GM18499 (cell line): Measurements from ENCODE around the gene TAC3.
"Not testable (repeated sequence)": the region's sequence is repeated elsewhere in the genome, so short reads cannot be mapped to it uniquely, and the experiment has no call there.

Source experiments
- ATAC-seq: cut with Tn5 transposase; IDR thresholded peaks from one replicate; pipeline ENCODE4 v1.9.1; 2021; ENCODE audit warnings: moderate number of reproducible peaks; ENCODE audit not compliant: insufficient read depth, unreplicated experiment

Gene TAC3

DNA sequence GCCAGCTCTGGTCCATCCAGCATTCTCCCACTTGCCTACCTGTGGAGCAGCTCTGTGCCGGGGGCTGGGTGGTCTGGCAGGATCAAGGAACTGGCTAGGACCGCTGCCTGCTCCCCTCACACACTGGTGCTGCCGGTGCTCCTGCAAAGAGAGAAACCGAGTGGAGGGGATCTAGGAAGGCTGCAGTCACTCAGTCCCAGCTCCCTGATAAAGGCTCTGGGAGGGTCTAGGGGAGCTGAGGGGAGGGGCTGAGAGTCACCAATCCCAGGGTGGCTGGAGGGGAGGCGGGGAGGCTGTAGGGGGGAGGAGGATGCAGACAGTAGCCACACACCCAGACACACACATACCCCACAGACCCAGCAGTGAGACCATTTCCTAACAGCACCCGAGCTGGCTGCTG, at the start of gene TAC3:
TAC3 (minus strand) TSS at position 182 of the 400 bp plus-strand sequence. CDS start 732 bp downstream, outside the sequence.
- no peak for ATAC-seq

DNA sequence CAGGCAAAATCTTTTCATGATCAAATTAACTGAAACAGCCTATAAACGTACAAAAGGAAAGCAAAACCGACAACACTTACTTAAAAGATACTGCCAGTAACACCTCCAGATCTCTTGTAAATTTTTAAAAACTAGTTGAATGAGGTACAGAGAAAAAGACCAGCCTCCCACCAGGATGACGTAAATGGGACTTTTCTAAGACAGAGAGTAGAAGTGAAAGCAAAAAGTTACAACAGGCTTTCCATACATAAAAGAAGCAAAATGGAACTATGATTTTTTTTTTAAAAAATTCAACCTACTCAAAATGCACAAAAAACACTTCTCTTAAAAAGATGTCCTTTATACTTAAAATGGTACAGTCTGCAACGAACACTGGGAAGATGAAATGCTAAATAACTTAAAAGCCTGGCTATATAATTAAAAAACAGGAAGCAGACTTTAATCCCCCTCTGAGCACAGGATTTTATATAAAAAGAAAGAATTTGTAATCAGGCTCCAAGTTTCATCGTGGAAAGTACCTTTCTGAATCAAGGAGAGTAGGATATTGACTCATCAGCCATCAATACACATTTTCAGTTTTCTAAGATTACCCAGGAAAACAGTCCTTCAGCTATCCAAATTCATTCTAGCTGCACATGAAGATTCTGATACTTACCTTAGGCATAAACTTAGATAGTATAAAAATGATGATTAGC, 47.8 kb upstream of the TAC3 start:
- ATAC-seq: no peak

DNA sequence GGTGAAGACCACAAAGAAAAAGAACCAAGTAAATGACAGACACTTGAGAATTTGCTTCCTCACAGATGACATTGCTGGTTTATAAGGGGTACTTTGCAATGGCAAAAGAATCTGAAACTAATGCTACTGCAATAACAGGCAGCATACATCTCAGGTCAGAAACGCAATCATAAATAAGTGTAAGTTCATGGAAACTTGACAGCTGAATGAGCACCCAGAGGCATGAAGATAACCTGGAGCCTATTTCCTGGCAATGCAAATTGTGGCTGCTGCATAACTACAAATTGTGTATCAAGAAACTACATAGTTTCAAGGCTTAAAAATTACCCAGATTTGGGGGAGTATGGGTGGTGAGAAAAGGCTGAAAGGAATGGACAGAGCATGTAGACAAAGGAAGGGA, 42.1 kb upstream of the TAC3 start:
- no peak for ATAC-seq

DNA sequence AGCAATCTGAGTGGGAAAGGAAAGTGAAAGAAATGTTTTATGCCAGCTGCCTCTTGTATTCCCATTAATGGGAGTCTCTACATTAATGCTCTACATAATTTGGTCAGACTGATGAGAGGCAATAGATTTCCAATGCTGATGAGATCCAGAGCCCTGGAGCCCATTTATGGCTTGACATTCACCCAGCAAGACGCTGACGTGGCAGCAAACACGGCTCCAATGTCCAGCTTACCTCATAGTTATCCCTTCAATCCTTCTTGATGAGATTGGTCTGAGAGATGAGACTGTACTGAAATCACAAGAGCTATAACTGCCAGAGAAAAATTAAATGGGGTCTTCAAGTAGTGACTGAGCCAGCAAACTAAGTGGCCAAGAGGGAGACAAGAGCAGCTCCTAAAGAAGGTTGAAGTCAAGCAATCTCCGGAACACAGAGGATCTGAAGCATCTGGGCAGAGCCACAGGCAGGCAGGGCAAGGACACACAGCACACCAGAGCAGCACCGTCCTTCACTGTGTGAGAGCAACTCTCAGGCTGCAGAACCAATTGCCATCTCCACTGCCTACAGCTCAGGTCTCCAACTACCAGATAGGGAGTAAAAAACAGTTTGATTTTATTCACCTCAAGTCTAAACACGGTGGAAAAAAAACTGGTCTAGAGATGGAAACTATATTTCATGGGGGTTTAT, 40.9 kb upstream of the TAC3 start:
- ATAC-seq: no peak

DNA sequence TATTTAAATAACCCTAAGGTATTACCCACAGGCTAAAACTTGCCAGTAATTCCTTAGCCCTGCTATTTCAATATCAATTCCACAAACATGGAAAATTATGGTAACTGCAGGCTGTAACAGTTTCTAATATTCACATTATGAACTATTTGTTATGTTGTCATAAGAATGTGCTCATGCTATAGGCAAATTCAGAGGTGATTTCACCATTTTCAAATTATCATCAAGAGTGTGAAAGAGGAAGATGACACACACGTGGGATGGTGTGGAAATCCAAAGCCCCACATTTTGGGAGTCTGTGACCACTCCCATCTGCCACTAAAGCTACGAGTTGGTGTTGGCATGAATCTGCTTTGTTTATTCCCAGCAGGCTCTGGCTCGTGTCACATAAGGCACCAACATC, 39.5 kb upstream of the TAC3 start:
- ATAC-seq: no peak

DNA sequence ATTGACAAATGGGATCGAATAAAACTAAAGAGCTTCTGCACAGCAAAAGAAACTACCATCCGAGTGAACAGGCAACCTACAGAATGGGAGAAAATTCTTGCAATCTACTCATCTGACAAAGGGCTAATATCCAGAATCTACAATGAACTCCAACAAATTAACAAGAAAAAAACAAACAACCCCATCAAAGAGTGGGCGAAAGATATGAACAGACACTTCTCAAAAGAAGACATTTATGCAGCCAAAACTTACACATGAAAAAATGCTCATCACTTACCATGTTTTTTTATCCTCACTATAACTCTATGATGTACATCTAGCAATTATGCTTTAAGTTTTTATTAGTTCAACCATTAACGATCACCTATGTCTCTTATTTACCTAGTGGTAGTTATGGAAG, 37.6 kb upstream of the TAC3 start:
- ATAC-seq: not testable (repeated sequence)

DNA sequence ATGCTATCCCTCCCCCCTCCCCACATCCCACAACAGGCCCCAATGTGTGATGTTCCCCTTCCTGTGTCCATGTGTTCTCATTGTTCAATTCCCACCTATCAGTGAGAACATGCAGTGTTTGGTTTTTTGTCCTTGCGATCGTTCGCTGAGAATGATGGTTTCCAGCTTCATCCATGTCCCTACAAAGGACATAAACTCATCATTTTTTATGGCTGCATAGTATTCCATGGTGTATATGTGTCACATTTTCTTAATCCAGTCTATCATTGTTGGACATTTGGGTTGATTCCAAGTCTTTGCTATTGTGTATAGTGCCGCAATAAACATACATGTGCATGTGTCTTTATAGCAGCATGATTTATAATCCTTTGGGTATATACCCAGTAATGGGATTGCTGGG, 36.8 kb upstream of the TAC3 start:
- ATAC-seq: not testable (repeated sequence)

DNA sequence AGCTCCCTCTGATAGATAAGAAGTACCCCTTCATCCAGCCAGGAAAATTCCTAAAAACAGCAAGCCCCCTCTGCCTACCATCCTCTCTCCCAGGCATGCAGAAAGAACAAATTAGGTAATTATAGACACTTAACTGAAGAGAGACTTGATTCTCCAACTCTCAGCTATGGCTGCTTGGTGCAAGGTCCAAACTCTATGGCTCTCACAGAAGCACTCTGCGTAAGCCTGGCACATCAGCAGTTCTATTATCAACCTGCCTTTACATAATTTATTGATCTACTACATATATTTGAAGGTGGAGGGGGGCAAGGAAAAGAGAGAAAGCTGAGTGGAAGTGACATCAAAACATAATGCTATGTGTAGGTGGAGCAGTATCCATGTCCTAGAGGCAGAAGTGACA, 34.7 kb upstream of the TAC3 start:
- ATAC-seq: no peak

DNA sequence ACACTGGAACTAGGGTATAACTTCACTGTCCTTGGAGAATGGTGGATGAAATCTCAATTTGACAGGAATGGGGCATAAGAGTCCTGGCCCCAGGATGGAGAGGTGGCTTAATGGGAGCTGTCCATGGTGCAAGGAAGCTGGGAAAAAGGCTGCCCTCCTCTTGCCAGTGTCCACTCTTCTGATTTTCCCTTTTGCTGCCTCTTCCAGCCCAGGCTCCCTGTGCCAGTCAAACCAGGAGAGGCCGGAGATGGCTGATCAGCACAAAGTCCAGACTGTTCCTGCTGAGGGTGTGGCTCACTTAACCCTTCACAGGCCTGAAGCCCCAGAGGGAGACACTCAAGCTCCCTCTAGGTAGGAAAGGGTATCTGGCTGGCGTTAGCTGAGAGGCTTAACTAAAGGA, 33.6 kb upstream of the TAC3 start, which contains the start of gene MYO1A:
MYO1A (minus strand) TSS at position 240 of the 400 bp plus-strand sequence. CDS start 1,806 bp downstream, outside the sequence.
- ATAC-seq: no peak

DNA sequence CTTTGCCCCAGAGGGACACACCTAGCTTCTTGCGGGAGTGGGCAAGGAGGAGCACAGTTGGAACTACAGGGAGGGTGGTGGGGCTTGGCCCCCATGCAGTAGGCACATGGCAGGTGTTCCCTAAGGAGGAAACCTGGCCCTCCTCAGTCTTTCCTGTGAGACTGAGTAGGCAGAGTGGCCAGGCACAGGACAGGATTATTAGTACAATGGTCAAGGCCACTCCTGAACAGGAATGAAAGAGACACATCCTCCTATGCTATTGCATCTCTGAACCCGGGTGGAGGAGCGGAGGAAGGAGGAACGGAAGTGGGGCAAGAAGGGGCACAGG, 32.8 kb upstream of the TAC3 start:
- no peak for ATAC-seq

DNA sequence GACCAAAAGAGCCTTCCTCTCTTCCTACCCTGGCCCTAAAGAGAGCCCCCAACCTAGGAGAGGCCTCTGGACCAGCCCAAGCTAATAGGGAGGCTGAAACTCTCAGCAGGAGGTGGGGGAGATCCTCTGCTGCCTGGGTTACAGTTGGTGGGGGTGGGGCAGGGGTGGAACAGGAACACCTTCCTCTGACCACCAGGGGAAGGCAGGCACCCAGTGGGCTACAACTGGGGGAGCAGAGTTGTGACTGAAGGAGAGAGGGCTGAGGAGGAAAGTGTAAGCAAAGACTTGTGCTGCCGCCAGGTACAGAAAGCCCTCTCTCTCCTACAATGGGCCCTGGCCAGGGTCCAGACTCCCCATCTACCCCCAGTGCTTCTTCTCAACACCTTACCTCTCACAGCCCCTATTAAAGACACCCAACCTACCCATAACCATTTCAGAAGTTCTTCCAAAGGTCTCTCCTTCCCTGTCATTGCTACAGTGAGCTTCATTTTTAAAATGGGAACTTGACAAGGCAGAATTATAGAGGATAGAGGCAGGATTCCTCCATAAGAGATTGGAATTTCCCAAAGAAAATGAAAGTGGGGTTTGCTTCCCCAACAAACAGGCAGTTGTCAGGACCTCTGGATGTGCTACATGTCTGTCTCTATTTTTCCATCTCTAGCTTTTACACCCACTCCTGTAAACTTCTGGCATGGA, 32.2 kb upstream of the TAC3 start:
- ATAC-seq: no peak

DNA sequence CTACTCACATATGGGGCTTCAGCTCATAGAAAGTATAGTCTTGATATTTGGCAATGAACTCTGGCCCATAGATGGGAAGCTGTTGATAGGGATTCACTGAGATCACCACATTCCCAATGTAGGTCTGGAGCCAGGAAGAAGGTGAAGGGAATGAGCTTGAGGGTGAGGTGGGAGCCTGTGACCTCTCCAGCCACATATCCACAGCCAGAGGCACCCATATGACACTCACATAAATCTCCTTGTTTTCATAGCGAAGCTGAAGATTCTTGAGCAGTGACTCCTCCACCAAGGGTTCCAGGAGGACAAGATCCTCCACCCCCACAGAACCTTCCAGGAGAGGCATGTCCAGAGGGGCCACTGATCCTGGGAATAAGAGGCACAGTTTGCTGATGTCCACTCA, 31.7 kb upstream of the TAC3 start:
- ATAC-seq: no peak

DNA sequence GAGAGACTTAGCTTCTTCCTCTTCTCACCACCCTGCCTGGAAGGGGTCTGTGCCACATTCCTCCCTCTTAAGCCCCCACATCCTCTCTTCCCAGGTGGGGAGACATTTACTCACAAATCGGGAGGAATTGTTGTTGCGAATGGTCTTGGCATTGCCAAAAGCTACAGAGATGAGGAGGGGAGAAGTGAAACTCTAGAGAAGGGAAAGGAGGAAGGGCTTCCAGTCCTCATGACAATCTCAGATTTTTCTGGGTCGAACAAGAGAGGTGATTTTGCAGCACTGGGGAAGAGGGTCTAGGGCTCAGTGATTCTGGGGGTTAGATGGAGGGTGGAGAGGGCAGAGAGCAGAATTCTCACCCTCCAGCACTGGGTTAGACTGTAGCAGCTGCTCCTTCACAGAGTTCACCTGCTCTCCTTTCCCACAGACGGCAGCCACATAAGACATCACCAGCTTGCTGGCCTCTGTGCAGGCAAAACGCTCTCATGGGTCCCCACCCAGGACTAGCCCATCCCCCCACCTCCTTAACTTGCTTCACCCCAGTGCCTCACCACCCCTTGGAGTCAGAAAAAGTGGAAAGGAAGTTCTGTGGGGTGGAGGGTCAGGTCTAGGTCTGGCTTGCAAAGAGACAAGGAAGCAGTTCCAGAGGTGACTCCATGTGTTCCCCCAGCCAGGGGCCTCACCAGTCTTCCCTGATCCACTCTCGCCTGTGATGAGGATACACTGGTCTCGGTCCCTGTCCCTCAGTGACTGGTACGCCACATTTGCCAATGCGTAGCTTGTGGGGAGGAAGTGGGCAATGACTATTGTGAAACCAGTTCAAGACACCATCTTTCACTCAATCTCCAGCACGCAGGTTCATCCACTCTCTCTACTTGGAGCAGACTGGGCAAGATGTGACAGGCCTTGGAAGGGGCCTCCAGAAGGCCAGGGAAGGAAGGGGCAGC, 30.9 kb upstream of the TAC3 start:
- ATAC-seq: no peak

DNA sequence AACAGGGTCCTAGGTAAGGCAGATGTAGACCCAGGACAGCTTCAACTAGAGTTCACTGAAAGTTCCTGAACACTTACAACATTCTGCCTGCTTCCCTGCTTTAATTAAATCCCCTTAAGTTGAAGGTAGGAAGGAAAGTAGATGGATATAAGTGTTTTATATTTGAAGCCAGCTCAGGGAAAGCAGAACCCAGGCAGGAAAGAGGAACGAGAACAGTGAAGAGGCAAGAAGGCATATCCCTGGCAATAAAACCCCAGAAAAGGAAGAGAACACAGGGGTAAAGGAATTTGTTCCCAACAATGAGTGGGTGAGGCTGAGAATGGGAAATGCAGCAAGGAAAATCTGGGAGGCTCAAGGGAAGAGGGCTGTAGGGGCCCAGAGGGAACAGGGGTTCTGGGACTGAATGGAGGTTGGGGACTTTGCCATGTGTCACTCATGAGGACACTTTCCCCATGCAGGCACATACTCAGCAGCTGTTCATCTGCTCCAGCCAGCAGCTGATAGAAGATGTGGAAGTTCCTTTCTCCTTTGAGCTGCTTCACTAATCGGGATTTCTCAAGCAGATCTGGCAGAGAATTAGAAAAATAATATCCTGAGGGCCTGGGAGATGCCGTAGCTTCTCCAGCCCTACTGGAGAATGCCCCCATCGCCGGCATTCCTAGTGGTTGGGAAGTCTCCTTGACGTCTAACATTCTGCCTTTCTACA, 29.9 kb upstream of the TAC3 start:
- ATAC-seq: no peak

DNA sequence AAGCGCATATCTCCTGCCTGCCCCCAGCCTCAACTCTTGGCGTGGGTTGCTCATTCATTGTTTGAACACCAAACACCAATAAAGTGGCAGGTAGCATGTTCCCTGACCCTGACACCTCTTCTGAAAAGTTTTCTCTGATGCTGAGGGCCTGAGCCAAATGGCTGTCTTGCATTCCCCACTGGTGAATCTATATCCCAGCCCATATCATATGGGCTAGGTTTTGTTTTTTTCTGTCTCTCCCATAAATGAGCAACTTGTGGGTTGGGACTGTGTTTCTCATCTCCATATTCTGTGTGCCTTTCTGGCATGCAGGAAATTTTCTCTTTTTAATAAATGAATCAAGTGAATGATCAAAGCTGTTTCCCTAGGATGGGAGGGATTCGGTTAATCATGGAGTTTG, 28.6 kb upstream of the TAC3 start:
- no peak for ATAC-seq

DNA sequence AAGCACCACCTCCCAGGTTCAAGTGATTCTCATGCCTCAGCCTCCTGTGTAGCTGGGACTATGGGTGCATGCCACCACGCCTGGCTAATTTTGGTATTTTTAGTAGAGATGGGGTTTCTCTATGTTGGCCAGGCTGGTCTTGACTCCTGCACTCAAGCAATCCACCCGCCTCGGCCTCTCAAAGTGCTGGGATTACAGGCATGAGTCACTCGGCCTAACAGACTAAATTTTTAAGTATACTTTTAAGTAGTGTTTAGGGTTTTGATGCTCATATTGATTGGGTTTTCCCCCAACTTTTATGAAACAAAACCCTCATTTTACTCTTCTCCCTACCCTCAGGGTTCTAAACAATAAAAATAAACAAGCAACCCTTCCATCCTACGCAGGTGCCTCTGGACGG, 28.1 kb upstream of the TAC3 start:
- ATAC-seq: no peak

DNA sequence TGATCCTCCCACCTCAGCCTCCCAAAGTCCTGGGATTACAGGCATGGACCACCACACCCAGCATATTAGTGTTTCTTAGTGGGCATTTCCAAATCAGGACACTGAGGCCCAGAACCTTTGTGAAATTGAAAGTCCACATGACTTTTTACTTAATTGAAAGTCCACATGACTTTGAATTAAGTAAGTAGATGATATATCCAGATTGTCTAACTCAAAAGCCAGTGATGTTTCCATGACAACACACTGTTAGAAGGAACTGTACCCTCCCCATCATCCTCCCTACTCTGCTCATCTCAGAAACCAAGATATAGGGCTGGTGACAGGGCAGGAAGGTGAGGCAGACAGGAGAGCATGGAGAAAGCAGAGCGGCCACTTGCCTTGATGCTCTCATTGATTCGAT, 26.4 kb upstream of the TAC3 start:
- no peak for ATAC-seq

DNA sequence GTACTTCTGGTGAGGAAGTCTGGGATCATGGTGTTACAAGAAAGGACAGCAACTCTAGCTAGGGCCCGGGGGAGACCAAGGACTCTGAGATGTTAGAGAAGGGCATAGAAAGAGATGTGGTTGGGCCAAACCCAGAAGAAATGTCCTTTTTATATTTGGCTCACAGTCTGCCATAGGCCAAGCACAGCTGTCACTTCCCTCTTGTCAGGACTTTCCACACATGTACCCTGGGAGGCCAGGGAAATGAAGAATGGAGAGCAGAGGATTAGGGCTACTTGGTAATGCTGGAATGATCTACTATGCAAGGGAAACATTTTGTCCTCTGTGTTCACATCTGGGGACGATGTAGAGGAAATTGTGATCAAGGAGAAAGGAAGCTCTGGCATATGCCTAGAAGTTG, 24.4 kb upstream of the TAC3 start:
- ATAC-seq: no peak

DNA sequence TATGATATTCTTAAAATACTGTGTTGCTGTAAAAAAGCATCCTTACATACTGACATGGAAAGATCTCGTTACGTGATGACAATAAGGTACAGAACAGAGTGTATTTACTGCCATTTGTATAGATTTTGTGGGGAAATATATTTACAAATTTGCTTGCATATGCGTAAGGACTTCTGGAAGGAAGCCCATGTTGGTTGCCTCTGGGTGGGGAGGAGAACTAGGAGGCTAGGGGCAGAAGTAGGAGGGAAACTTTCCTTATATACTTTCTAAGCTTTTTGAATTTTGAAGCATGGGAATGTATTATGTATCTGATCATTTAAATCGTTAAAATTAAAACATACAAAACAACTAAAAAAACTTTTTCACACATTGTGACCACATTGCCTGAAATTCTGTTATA, 23.9 kb upstream of the TAC3 start:
- ATAC-seq: no peak
